Neural cell (in vitro differentiated cells): Measurements from ENCODE around the gene ACIN1. TPM values are rescaled to one million over a fixed set of nuclear protein-coding genes. Genes with fewer than 3 reads are reported as not detected.

Source experiments
- H2AFZ ChIP-seq: fragments of 200-600, 300-800 bp; sonication (generic), shearing (Covaris generic); 2 replicates; pipeline ENCODE4 v1.6.0; 2014; ENCODE audit warnings: low read depth, mild to moderate bottlenecking, antibody characterized with exemption, low read length, moderate library complexity
- H3F3A ChIP-seq: fragments of 200-600 bp; shearing (Covaris generic); 2 replicates; pipeline ENCODE4 v1.6.1; 2016; ENCODE audit warnings: mild to moderate bottlenecking, moderate library complexity, mixed read lengths, antibody characterized with exemption, low read length; ENCODE audit not compliant: insufficient read depth, poor library complexity, severe bottlenecking
- H3K27ac ChIP-seq: fragments of 200-600, 300-800 bp; sonication (generic), shearing (Covaris generic); 2 replicates; pipeline ENCODE4 v1.5.1; 2014; ENCODE audit warnings: mild to moderate bottlenecking, low read length, moderate library complexity
- H3K27me3 ChIP-seq: fragments of 300-800, 200-600 bp; sonication (generic), shearing (Covaris generic); 2 replicates; pipeline ENCODE4 v1.6.0; 2014; ENCODE audit warnings: mild to moderate bottlenecking, low read depth, low read length, moderate library complexity; ENCODE audit not compliant: insufficient read depth
- H3K36me3 ChIP-seq: fragments of 300-800, 200-600 bp; sonication (generic), shearing (Covaris generic); 2 replicates; pipeline ENCODE4 v1.5.1; 2014; ENCODE audit warnings: mild to moderate bottlenecking, antibody characterized with exemption, low read length, moderate library complexity; ENCODE audit not compliant: insufficient read depth
- H3K4me2 ChIP-seq: fragments of 300-800, 200-600 bp; sonication (generic), shearing (Covaris generic); 2 replicates; pipeline ENCODE4 v1.6.0; 2014; ENCODE audit warnings: mild to moderate bottlenecking, low read length
- H3K4me3 ChIP-seq: fragments of 300-800, 200-600 bp; sonication (generic), shearing (Covaris generic); 2 replicates; pipeline ENCODE4 v1.5.1; 2014; ENCODE audit warnings: mild to moderate bottlenecking, low read length, moderate library complexity
- H3K79me2 ChIP-seq: fragments of 200-600 bp; shearing (Covaris generic); replicated peaks from 2 replicates; pipeline ENCODE4 v1.6.0; 2014; ENCODE audit warnings: mild to moderate bottlenecking, low read length, moderate library complexity; ENCODE audit not compliant: insufficient read depth
- H3K9ac ChIP-seq: fragments of 300-800, 200-600 bp; sonication (generic), shearing (Covaris generic); 2 replicates; pipeline ENCODE4 v1.6.1; 2016; ENCODE audit warnings: mild to moderate bottlenecking, low read length, mixed read lengths
- H3K9me2 ChIP-seq: fragments of 200-600 bp; shearing (Covaris generic); 2 replicates; pipeline ENCODE4 v1.6.1; 2016; ENCODE audit warnings: mild to moderate bottlenecking, low read length, mixed read lengths; ENCODE audit not compliant: insufficient read depth
- H3K9me3 ChIP-seq: fragments of 200-600, 300-800 bp; sonication (generic), shearing (Covaris generic); 2 replicates; pipeline ENCODE4 v1.6.1; 2016; ENCODE audit warnings: mild to moderate bottlenecking, mixed run types, low read length, moderate library complexity, mixed read lengths
- H4K20me1 ChIP-seq: fragments of 200-600 bp; shearing (Covaris generic); 2 replicates; pipeline ENCODE4 v1.6.1; 2016; ENCODE audit warnings: mild to moderate bottlenecking, mixed run types; ENCODE audit not compliant: insufficient read depth
- EP300 ChIP-seq: fragments of 450-650 bp; conservative IDR thresholded peaks from 2 replicates; pipeline ENCODE4 v1.6.1; 2014; ENCODE audit warnings: antibody characterized with exemption, mild to moderate bottlenecking, moderate library complexity; ENCODE audit not compliant: poor library complexity, severe bottlenecking
- EZH2 ChIP-seq: fragments of 200-600, 300-800 bp; shearing (Covaris generic), sonication (generic); IDR thresholded peaks from 2 replicates; pipeline ENCODE4 v1.6.1; 2014; ENCODE audit warnings: antibody characterized with exemption, low read length, borderline replicate concordance, mild to moderate bottlenecking; ENCODE audit not compliant: insufficient read depth, poor library complexity, severe bottlenecking
- MXI1 ChIP-seq: fragments of 450-650 bp; conservative IDR thresholded peaks from 2 replicates; pipeline ENCODE4 v1.6.1; 2014; ENCODE audit warnings: antibody characterized with exemption, mild to moderate bottlenecking; ENCODE audit not compliant: poor library complexity, severe bottlenecking
- POLR2AphosphoS5 ChIP-seq: IDR thresholded peaks from 2 replicates; pipeline ENCODE4 v1.6.1; 2012
- RAD21 ChIP-seq: fragments of 450-650 bp; conservative IDR thresholded peaks from 2 replicates; pipeline ENCODE4 v1.6.1; 2014; ENCODE audit warnings: antibody characterized with exemption, mild to moderate bottlenecking, moderate library complexity
- SMC3 ChIP-seq: fragments of 450-650 bp; conservative IDR thresholded peaks from 2 replicates; pipeline ENCODE4 v1.6.1; 2014; ENCODE audit warnings: antibody characterized with exemption, mild to moderate bottlenecking, moderate library complexity; ENCODE audit not compliant: poor library complexity
- TAF1 ChIP-seq: IDR thresholded peaks from 2 replicates; pipeline ENCODE4 v1.6.1; 2012; ENCODE audit warnings: low read depth
- polyA plus RNA-seq: library from polyadenylated mRNA; depleted of rRNA; stranded (reverse); fragments of >200 nt; gene quantifications from 2 replicates; pipeline ENCODE4 v1.2.3, GENCODE V29; 2014
- TF ChIP-seq, protein P1 (sequence below): IDR thresholded peaks from 2 replicates; pipeline ENCODE4 v1.6.1; 2012; ENCODE audit warnings: borderline replicate concordance
- TF ChIP-seq, protein P2 (sequence below): fragments of 450-650 bp; IDR thresholded peaks from 2 replicates; pipeline ENCODE4 v1.5.1; 2014; ENCODE audit warnings: antibody characterized with exemption, mild to moderate bottlenecking, moderate library complexity; ENCODE audit not compliant: poor library complexity, severe bottlenecking

ACIN1 gene
- polyA plus RNA-seq, 1 donor from 2014 or later: 143 TPM

DNA sequence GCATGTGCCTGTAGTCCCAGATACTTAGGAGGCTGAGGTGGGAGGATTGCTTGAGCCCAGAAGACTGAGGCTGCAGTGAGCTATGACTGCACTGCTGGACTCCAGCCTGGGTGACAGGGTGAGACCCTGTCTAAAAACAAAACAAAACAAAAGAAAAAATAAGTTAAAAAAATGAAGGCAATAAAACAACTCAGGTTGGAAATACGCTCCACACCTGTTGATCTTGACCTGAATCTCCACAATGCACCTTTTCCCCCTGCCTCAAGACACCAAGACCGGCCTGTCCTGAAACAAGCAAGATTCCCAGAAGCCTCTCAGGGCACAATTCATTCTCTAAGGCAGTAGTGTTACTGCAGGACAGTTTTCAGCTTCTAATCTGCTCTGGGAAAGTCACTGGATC, 44.9 kb upstream of the ACIN1 start:
- no peaks in the 10 kb centered on the region for H4K20me1 ChIP-seq

DNA sequence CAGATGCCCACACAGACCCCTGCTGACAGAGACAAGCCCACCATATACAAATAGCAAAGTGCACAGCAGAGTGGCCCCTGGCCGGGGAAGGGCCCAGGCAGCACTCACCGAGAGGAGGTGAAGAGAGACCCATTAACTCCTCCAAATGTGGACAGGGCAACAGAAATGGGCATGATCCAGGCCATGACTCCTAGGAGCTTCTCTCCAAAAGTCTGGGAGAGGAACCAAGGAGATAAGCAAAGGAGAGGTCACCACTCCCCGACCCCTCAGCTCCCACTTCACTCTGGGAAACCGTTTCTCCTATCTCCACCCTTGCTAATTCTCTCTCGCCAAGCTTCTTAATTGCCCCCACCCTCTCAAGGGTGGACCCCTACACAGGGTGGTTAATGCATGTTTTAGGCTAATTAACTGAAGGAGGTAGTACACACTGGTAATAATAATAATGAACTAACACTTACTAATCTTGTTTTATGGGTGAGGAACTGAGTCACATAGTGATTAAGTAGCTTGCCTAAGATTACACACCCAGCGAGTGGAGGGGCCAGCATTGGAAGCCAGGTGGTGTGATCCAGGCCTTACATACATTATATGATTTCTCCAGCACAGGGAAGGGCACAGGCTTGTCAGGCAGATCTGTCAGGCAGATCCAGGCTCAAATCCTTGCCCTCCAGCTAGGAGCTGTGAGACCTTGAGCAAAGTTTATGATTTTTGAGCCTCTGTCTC, 43.0 kb upstream of the ACIN1 start:
- no peaks in the 10 kb centered on the region for H3K79me2 ChIP-seq
- no peaks in the 10 kb centered on the region for H3K9me2 ChIP-seq
- H3K9me3 ChIP-seq: no peaks in the 10 kb centered on the region
- H3F3A ChIP-seq: no peaks in the 10 kb centered on the region
- H3K36me3 ChIP-seq: no peaks in the 10 kb centered on the region
- no peak overlapping the region for H3K4me2 ChIP-seq
- no peak overlapping the region for H3K4me3 ChIP-seq
- no peaks in the 10 kb centered on the region for H4K20me1 ChIP-seq
- no peak overlapping the region for H3K9ac ChIP-seq
- H3K27ac ChIP-seq: no peak overlapping the region
- H3K27me3 ChIP-seq: no peaks in the 10 kb centered on the region
- no peak overlapping the region for H2AFZ ChIP-seq
- no peak for TF ChIP-seq EZH2
- no peak for TF ChIP-seq SMC3
- no peak for TF ChIP-seq MXI1
- TF ChIP-seq, protein P1, sequence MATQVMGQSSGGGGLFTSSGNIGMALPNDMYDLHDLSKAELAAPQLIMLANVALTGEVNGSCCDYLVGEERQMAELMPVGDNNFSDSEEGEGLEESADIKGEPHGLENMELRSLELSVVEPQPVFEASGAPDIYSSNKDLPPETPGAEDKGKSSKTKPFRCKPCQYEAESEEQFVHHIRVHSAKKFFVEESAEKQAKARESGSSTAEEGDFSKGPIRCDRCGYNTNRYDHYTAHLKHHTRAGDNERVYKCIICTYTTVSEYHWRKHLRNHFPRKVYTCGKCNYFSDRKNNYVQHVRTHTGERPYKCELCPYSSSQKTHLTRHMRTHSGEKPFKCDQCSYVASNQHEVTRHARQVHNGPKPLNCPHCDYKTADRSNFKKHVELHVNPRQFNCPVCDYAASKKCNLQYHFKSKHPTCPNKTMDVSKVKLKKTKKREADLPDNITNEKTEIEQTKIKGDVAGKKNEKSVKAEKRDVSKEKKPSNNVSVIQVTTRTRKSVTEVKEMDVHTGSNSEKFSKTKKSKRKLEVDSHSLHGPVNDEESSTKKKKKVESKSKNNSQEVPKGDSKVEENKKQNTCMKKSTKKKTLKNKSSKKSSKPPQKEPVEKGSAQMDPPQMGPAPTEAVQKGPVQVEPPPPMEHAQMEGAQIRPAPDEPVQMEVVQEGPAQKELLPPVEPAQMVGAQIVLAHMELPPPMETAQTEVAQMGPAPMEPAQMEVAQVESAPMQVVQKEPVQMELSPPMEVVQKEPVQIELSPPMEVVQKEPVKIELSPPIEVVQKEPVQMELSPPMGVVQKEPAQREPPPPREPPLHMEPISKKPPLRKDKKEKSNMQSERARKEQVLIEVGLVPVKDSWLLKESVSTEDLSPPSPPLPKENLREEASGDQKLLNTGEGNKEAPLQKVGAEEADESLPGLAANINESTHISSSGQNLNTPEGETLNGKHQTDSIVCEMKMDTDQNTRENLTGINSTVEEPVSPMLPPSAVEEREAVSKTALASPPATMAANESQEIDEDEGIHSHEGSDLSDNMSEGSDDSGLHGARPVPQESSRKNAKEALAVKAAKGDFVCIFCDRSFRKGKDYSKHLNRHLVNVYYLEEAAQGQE: no peak
- no peak for TF ChIP-seq EP300
- TF ChIP-seq POLR2AphosphoS5: no peak
- TF ChIP-seq, protein P2, sequence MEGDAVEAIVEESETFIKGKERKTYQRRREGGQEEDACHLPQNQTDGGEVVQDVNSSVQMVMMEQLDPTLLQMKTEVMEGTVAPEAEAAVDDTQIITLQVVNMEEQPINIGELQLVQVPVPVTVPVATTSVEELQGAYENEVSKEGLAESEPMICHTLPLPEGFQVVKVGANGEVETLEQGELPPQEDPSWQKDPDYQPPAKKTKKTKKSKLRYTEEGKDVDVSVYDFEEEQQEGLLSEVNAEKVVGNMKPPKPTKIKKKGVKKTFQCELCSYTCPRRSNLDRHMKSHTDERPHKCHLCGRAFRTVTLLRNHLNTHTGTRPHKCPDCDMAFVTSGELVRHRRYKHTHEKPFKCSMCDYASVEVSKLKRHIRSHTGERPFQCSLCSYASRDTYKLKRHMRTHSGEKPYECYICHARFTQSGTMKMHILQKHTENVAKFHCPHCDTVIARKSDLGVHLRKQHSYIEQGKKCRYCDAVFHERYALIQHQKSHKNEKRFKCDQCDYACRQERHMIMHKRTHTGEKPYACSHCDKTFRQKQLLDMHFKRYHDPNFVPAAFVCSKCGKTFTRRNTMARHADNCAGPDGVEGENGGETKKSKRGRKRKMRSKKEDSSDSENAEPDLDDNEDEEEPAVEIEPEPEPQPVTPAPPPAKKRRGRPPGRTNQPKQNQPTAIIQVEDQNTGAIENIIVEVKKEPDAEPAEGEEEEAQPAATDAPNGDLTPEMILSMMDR: no peak
- TF ChIP-seq RAD21: no peak
- no peak for TF ChIP-seq TAF1

More for the DNA sequence above, 44.9 kb upstream of the ACIN1 start:
- H3K9ac ChIP-seq: no peak overlapping the region
- H3F3A ChIP-seq: no peaks in the 10 kb centered on the region
- no peak overlapping the region for H3K27ac ChIP-seq
- H3K9me2 ChIP-seq: no peaks in the 10 kb centered on the region
- H3K4me3 ChIP-seq: no peak overlapping the region
- no peaks in the 10 kb centered on the region for H3K79me2 ChIP-seq
- no peak overlapping the region for H2AFZ ChIP-seq
- H3K36me3 ChIP-seq: no peaks in the 10 kb centered on the region
- TF ChIP-seq POLR2AphosphoS5 (no peak), EP300 (no peak), EZH2 (no peak), TAF1 (no peak), RAD21 (no peak), MXI1 (no peak), SMC3 (no peak)
- TF ChIP-seq, protein P2: no peak
- TF ChIP-seq, protein P1: no peak
- no peaks in the 10 kb centered on the region for H3K9me3 ChIP-seq
- no peak overlapping the region for H3K4me2 ChIP-seq
- no peaks in the 10 kb centered on the region for H3K27me3 ChIP-seq
